Activated gamma-delta T cell treated with anti-CD3 and anti-CD28 coated beads, Interleukin-2, amount 50 U/mL, for 16 hours (primary cell): ENCODE measurements around the gene SDC3.
"Not testable (repeated sequence)": the region's sequence is repeated elsewhere in the genome, so short reads cannot be mapped to it uniquely, and the experiment has no call there.

Source experiments
- DNase-seq: peaks from one replicate; pipeline ENCODE4 v3.0.0-alpha.2; 2020; ENCODE audit warnings: low read depth

The SDC3 gene

DNA sequence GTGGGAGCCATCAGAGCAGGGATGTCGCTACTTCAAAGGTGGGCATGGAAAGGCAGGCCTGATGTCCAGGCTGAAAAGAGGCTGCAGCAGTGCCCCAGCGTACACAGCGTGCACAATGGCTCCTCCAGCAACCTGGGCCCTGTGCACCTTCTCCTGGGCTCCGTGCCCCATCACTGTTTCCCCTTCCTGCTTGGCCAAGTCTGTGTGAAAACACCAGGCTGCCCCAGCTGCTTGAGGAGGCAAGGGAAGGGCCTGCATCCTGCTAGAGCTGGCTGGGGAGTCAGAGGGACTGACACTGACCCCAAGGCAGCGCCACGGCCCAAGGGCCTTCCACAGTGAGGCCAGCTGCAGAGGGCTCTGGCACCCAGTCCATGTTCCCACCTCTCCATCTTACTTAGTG lies 33.4 kb downstream of the SDC3 start:
- no peak for DNase-seq

DNA sequence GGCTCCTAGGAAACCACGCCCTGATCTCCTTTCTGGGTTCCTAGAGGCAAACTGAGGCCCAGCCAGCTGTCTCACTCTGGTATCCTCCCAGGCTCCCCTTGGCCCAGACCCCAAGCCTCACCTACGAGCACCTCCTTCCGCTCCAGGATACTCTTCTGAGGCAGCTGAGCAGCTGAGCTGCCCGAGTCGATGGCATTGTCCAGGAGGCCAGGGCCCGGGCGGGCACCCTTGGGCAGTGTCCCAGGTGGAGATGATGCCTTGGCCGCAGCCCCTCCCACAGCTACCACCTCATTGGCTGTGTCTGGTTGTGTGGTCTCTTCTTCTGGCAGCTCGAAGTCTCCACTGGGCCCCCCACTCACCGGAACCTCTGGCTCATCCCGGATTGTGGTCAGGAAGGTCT lies 34.4 kb downstream of the SDC3 start:
- DNase-seq: no peak

DNA sequence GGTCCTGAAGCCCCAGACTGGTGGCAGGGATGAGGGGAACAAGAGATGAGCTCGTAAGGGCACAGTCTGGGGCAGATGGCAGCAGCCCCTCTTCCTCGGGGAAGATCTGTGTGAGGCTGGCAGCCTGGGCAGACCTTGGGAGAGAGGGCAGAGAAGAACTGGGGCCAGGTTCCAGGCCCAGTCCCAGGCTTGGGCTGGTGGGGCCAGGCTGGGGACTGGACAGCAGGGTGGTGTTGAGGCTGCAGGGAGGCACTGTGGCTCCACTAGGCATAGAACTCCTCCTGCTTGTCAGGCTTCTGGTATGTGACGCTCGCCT lies 35.7 kb downstream of the SDC3 start:
- DNase-seq: no peak

DNA sequence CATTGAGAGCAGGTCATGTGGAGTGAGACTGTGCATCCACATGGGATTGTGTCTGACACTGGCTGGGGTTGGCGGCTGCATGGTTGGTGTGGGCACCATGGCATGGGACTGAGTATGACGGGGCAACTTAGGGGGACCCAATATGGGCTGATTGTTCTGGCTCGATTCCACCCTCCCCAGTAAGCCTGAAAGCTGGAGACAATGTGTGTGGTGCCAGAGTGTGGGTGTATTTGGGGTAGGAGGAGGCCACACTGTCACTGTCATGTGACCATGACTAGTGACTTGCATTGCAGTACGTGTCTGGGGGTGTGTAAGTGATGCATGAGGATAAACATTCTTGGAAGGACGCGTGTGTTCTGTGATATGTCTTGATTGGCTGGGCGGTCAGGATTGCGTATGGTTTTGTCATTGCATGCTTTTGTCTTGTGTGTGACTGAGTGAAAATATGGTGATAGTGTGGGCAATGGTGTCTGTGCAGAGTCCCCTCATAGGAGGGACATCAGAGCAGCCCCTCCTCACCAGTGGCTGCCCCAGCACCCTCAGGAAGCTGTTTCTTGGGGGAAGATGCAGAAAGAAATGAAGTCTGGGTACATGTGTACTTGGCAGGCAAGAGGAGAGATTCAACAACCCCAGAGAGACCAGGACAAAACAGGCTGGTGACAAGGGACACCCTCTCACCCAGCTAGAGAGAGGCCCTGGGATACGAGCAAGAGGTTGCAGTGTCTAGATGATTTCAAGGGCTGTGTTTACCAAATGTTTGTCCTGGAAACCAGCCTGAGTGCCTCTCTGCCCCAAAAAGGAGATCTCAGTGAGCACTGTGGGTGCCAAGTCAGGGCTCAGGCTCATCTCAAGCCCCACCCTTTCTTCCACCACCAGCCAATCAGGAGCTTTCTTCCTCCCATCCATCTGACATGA lies 36.3 kb downstream of the SDC3 start:
- DNase-seq: no peak

DNA sequence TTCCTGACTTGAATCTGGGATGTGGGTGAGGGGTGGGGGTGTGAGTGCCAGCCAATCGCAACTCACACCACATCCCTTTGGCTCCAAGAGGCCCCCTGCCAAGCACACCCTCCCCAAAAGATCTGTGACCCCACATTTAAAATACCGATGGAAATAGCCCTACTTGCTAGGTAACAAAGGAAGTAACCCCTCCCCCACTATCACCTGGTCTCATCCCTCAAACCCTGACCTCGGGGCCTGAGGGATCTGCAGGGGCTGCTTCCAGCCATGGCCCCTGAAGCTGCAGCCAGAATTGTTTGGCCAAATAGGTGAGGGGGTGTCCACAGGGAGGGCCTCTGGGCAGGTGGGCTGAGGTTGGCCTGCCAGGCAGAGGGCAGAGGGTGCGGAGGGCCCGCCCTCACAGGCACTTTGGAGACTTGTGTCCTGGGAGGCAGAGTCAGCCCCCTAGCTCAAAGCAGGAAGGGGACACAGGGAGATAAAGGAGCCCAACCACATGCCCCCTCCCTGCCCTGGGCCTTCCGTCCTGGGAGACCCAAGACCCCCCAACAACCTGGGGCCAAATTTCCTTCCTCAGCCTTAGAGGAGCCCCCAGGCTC lies 37.2 kb downstream of the SDC3 start:
- no peak for DNase-seq

DNA sequence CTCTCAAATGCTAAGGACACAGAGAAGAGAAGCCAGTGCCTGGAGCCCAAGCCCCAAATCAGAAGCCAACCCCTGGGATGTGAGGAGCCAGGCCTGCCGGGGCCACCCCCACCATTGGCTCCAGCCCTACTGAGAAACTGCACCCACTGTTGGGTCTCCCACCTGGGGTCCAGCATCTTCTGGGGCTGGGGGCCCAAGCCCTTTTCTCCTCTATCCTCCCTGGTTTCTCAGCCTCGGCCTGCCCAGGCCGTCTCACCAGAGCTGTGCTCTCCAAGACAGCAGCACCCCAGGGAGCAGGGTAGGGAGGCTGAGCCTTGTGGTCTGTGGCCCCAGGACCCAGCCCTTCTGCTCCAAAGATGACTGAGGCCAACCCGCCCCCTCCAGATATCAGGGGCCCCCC lies 37.9 kb downstream of the SDC3 start:
- no peak for DNase-seq

DNA sequence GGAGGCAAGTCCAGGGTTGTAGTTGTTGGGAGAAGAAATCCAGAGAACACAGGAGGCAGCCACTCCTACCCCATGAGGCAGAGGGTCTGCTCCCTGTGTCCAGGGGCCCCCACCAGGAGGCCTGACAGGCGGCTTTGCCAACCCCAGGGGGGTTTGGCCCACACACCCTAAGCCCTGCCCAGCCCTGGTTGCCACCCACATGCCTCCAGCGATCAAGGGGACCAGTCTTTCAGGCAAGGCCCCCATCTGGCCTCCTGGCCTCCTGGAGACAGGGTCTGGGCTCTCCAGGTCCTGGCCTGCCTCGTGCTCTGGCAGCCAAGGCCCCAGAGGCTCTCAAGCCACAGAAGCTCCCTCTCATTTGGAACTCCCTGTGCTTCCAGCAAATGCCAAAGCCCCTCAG lies 38.5 kb downstream of the SDC3 start:
- no peak for DNase-seq

DNA sequence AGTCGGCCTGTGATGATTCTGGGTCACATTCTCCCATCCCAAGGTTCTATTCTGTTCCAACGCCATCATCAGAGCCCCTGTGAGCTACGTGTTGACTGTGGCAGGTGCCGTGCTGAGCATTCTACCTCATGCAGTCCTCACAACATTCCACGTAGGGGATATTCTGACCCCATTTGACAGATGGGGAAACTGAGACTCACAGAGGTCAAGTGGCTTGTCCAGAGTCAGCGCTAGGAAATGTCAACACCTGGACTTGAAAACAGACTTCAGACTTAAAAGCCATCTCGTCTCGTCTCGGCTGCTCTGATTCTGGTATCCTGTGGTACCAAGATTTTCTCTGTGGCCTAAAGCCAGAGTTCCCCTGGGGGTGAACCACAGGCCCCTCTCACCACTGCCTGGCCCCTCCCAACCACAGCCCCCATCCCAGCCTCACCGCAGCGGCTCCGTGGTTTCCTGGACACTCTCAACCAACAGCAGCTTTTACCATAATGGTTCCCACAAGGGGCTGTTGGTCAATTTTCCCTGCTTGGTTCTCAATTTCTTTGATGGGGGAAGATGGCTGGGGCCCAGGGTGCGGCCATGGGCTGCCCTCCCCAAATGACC lies 39.6 kb downstream of the SDC3 start:
- no peak for DNase-seq

DNA sequence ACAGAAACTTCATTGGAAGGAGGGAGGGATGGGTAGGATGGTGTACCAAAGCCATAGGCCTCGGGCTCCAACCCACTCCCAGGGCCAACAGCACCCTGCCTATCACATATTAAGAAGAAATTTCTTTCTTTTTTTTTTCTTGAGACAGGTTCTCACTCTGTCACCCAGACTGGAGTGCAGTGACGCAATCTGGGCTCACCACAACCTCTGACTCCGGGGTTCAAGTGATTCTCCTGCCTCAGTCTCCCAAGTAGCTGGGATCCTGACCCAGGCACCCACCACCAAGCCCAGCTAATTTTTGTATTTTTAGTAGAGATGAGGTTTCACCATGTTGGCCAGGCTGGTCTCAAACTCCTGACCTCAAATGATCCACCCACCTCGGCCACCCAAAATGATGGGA lies 40.5 kb downstream of the SDC3 start:
- DNase-seq: not testable (repeated sequence)

DNA sequence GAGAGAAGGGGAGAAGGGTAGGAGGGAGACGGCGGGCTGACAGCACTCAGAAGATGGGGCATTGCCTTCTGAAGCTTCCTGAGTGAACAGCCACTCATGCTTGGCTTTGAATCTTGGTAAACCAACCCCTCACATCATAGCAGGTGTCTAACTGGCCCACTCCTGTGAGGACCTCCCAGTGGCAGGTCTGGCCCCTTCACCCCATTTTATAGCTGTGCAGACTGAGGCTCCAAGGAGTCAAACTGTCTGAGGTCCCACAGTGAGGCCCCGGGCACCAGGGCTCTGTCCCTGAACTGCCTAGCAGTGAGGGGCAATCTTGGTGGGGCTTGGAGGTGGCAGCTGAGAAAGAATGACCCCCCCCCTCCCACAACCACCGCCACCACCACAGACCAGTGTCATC lies 41.0 kb downstream of the SDC3 start:
- DNase-seq: no peak

DNA sequence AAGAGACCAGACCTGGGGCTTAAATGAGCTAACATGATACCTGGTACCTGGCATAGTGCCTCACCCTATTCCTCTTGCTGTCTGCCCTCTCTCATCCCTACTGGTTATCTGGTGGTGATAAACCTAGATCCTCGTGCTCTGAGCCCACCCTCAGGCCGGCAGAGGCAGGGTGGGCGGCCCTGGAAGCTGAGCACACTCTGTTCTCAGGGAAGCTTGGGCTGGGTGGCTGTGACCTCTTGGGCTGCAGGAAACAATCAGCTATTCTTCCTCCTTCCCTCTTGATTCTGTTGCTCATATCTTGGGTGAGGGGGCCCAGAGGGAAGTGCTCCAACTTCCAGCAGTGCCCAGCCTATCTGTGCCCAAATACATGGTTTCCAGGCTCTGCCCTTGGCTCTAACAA lies 42.0 kb downstream of the SDC3 start:
- no peak for DNase-seq

DNA sequence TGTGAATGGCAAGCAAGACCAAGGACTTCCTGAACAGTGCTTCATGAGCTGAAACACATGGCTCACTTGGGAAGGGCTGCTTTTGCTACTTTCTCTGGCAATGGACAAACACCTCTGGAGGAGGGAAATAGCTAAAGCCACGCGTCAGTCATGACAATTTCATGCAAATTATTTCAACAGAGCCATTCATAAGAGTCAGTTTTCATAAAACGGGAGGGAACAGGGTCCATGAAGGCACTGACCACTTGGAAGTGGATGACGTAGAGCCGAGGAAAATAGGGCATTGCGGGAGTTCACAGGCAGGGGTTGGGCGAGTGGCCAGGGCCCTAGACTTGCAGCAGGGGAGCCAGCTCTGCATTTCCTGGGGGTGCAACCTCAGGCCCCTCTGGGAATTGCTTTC lies 43.9 kb downstream of the SDC3 start:
- DNase-seq: no peak

DNA sequence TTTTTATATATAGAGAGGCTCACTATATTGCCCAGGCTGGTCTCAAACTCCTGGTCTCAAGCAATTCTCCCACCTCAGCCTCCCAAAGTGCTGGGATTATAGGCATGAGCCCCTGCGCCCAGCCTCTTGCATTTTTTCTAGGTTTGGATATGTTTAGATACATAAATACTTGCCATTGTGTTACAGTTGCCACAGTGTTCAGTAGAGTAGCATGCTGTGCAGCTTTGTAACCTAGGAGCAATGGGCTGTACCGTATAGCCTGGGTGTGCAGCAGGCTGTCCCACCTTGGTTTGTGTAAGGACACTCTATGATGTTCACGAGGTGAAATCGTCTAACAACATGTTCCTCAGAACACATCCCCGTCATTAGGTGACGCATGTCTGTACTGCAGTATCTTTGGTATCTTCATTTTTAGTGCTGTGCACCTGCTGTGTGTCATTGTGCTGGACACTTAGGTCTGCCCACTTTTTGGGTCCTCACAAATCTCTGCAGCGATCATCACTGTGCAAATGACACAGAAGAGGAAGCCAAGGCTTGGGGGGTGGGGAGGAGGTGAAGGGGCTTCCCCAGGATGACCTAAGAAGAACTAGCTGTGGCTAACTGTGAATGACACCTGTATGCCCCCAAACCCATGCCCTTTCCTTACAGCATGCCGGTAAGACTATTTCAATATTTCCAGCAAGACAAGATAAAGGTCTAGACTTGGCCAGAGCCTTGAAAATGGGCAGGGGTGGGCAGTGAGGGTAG lies 44.5 kb downstream of the SDC3 start:
- DNase-seq: no peak

DNA sequence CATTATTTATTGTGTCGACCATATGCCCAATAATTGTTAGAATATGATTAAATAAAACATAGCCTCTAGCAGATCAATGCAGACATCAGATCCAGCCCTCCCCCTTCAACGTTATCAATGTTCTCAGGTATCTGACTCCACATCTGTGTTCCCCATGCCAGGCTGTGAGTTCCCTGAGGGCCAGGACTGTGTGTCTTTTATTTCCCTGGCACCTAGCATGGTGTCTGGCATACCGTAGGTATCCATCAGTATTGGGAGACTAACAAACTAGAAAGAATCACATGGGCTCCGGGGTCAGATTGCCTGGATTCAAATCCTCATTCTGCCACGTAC lies 48.3 kb downstream of the SDC3 start:
- no peak for DNase-seq

DNA sequence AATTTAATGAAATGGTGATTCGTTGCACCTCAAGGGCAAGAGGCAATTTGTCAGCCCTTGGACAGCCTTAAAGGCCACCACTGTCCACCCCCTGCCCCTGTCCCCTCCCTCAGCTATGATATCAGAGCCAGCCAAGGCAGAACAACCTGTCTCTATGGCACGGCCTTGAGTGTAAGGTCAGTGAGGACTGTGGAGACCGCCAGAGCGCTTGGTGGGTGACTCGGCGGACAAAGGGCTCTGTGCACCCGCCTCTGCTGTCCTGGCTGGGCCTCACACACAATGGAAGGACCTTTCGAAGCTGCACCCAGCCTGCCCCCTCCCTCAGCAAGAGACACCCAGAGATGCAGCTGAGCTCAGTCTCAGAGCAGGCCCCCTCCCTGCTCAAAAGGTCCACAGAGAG lies 50.6 kb downstream of the SDC3 start:
- no peak for DNase-seq

DNA sequence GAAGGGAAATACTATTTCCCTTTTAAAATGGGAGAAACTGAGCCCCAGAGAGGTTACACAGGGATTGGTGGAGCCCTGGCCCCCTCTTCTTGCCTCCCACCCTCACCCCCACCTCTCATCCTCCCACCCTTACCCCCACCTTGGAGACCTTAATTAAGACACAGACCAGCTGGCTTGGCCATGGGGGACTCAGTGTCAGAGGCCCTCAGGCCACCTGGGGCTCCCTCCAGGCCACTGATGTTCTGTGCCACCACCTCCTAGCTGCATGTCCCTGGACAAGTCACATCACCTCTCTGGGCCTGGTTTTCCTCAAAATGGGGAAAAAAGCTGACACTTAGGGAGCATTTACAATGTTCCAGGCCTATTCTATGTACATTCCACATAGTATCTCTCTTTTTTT lies 51.5 kb downstream of the SDC3 start:
- DNase-seq: no peak

DNA sequence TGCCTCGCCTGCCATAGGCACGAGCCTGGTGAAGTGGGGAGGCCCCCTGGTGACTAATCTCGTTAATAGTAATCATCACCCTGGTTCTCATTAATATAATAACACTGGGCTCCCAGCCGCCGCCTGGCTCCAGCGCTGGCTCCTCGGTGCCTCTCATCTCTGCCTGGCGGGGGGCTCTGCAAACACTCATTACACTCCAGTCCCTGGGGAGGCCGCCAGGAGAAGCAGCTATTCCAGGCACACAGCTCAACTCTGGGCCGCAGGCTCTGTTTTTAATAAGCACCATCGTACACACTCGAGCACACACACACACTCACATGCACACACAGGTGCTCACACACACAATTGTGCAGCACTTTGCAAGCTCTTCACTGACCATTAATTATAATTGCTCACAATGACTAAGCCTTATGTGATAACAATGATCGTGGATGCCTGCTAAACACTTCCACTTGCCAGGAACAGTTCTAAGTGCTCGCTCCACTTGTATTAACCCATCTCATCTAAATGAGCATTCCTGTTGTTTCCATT lies 52.2 kb downstream of the SDC3 start:
- DNase-seq: no peak

DNA sequence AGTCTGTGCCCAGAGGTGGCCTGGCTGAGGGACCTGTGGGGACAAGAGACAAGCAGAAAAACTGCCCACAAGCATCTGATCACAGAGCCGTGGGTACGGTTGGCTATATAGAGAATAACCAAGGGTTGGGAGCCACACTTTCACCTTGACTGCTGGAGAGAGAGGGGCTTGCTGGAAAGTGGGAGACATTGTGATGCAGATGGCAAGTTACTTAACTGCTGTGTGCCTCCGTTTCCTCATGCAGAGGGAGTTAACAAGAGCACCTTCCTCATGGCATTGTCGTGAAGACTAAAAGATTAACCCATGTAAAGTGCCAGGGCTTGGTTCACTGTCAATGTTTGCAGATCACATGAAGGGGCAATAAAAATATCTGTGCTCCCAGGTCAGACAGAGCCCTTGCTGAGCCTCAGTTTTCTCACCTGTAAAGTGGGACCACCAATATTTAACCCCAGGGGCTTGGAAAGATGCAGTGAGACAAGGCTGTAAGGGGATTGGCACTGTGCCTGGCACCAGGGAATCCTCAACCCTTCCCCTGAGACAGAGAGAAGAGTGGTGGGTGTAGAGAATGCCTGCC lies 52.8 kb downstream of the SDC3 start:
- no peak for DNase-seq

DNA sequence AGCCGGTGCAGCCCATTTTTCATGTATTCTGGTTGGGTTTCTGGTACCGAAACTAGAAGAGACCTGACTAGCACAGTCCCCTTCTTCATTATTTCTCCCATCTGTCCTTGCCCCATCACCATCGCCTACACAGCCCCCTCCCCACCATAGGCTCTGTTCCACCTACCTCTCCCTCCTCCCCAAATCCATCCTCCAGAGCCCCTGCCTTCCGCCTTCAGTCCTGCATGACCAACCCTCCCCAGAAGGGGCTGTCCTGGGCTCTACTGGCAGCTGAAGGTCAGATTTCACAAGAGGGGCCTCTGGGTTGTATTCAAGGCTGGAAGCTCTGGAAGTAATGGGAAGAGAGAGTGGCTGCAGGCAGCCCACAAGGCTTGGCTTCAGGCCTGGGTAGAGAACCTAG lies 55.2 kb downstream of the SDC3 start:
- no peak for DNase-seq

DNA sequence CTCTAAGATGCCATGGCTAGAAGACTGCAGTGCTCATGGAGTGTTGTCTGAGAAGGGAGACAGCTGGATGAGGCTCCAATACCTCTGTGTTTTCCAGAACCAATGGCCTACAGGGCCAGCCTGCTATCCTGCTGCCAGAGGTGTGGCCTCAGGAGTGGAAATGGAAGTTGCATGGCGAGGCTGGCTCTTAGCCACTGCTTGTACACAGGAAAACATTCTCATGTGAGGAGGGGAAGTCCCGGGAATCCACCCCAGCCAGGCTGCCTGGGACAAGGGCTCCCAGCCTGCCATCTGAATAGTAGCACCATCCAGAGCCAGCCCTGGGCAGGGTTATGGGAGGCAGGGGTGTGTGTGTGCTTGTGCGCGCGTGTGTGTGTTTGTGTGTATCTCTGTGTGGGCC lies 56.5 kb downstream of the SDC3 start:
- DNase-seq: no peak

DNA sequence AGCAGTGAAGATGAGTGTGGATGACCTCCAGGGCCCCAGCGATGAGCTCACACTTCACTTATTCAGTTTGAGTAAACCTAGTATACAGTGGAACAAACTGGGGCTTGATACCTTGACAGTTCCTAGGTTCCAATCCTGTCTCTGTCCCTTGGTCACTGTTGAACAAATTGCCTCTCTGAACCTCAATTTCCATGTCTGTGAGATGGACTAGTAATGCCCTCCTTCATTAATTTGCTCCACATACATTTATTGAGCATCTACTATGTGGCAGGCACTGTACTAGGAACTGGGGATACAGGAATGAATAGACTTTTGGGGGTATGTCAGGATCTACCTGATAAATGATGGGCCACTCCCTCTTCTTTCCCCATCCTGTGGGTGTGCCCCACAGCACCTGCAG lies 57.3 kb downstream of the SDC3 start:
- DNase-seq: no peak

DNA sequence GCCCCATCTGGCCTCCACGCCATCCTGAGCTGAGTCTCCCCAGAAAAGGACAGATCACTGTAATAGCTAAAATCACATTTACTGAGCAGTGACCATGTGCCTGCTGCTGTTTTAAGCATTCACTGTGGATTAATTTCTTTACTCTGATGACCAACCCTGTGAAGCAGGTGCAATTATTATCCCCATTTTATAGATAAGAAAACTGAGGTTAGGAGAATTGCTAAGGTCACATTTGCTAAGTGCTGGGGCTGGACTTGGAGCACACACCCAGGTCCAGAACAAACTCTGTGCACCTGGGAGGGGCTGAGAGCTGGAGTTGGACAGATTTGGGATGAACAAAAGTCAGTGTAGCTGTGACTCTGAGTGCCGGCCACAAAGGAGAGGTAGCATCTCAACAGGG lies 58.0 kb downstream of the SDC3 start:
- no peak for DNase-seq

DNA sequence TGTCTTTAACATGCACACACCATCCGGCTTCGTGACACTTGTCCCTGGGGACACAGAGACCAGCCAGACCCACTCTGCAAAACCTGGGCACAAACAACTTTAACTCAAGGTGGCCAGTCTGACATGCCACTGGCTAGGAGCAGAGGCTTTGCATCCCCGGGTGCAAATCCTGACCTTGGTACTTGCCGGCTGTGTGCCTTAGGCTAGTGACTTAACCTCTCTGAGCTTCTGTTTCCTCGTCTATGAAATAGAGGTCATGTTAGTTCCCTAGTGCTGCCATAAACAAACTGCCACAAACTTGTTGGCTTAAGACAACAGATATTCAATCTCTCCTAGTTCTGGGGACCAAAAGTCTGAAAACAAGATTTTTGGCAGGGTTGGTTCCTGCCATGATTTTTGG lies 60.4 kb downstream of the SDC3 start:
- no peak for DNase-seq
